H9 (cell line): Measurements from ENCODE around the gene SCARF1. TPM values are rescaled to one million over a fixed set of nuclear protein-coding genes. Genes with fewer than 3 reads are reported as not detected.

Experiments used
- DNase-seq: peaks from one replicate; pipeline ENCODE4 v3.0.0-alpha.2; 2017
- H2AFZ ChIP-seq: one replicate; pipeline ENCODE4 v1.6.1; 2013; ENCODE audit warnings: mild to moderate bottlenecking, low read length, control low read depth, moderate library complexity
- H2AK5ac ChIP-seq: 2 replicates; pipeline ENCODE4 v1.6.1; 2013; ENCODE audit warnings: low read length, control low read depth, mixed read lengths; ENCODE audit not compliant: insufficient read length
- H2BK120ac ChIP-seq: one replicate; pipeline ENCODE4 v1.6.1; 2013; ENCODE audit warnings: low read depth, mild to moderate bottlenecking, low read length, control low read depth, inconsistent platforms; ENCODE audit not compliant: poor library complexity, severe bottlenecking
- H2BK12ac ChIP-seq: 2 replicates; pipeline ENCODE4 v1.6.1; 2013; ENCODE audit warnings: low read length, control low read depth, mixed read lengths, low read depth; ENCODE audit not compliant: insufficient read length
- H2BK15ac ChIP-seq: 2 replicates; pipeline ENCODE4 v1.6.1; 2013; ENCODE audit warnings: low read depth, low read length, control low read depth
- H2BK20ac ChIP-seq: one replicate; pipeline ENCODE4 v1.6.1; 2013; ENCODE audit warnings: low read depth, mild to moderate bottlenecking, low read length, control low read depth, inconsistent platforms; ENCODE audit not compliant: poor library complexity, severe bottlenecking
- H2BK5ac ChIP-seq: 2 replicates; pipeline ENCODE4 v1.6.1; 2013; ENCODE audit warnings: low read length, control low read depth, mixed read lengths; ENCODE audit not compliant: insufficient read length
- H3K14ac ChIP-seq: 2 replicates; pipeline ENCODE4 v1.6.1; 2013; ENCODE audit warnings: low read length, control low read depth; ENCODE audit not compliant: insufficient read depth
- H3K18ac ChIP-seq: 2 replicates; pipeline ENCODE4 v1.6.1; 2013; ENCODE audit warnings: low read depth, mild to moderate bottlenecking, mixed read lengths, low read length, control low read depth; ENCODE audit not compliant: insufficient read length
- H3K23ac ChIP-seq: 2 replicates; pipeline ENCODE4 v1.6.1; 2013; ENCODE audit warnings: low read length, control low read depth, mixed read lengths, low read depth; ENCODE audit not compliant: insufficient read length
- H3K23me2 ChIP-seq: 2 replicates; pipeline ENCODE4 v1.6.1; 2013; ENCODE audit warnings: low read depth, mild to moderate bottlenecking, mixed read lengths, low read length, control low read depth; ENCODE audit not compliant: insufficient read length, poor library complexity, severe bottlenecking
- H3K27ac ChIP-seq: 2 replicates; pipeline ENCODE4 v1.5.1; 2013; ENCODE audit warnings: low read length, control low read depth, mixed read lengths, low read depth; ENCODE audit not compliant: insufficient read length
- H3K27me3 ChIP-seq: 2 replicates; pipeline ENCODE4 v1.6.1; 2013; ENCODE audit warnings: low read length, control low read depth, inconsistent platforms; ENCODE audit not compliant: insufficient read depth
- H3K4ac ChIP-seq: 2 replicates; pipeline ENCODE4 v1.6.1; 2013; ENCODE audit warnings: low read depth, mild to moderate bottlenecking, control low read depth, inconsistent platforms, low read length, moderate library complexity
- H3K4me1 ChIP-seq: 2 replicates; pipeline ENCODE4 v1.6.1; 2013; ENCODE audit warnings: low read length, control low read depth, inconsistent platforms; ENCODE audit not compliant: insufficient read depth
- H3K4me2 ChIP-seq: 2 replicates; pipeline ENCODE4 v1.6.1; 2013; ENCODE audit warnings: low read length, control low read depth, mixed read lengths; ENCODE audit not compliant: insufficient read length, insufficient read depth
- H3K56ac ChIP-seq: 2 replicates; pipeline ENCODE4 v1.6.1; 2013; ENCODE audit warnings: low read depth, mild to moderate bottlenecking, mixed read lengths, low read length, control low read depth; ENCODE audit not compliant: insufficient read length
- H3K79me1 ChIP-seq: 2 replicates; pipeline ENCODE4 v1.6.1; 2013; ENCODE audit warnings: low read depth, mild to moderate bottlenecking, moderate library complexity, low read length, control low read depth, inconsistent platforms; ENCODE audit not compliant: insufficient read depth, poor library complexity, severe bottlenecking
- H3K79me2 ChIP-seq: 2 replicates; pipeline ENCODE4 v1.6.1; 2013; ENCODE audit warnings: low read length, control low read depth, inconsistent platforms; ENCODE audit not compliant: insufficient read depth
- H3K9ac ChIP-seq: 2 replicates; pipeline ENCODE4 v1.6.1; 2013; ENCODE audit warnings: low read length, control low read depth, mixed read lengths; ENCODE audit not compliant: insufficient read length; ENCODE audit errors: extremely low read depth
- H3K9me3 ChIP-seq: one replicate; pipeline ENCODE4 v1.6.1; 2013; ENCODE audit warnings: low read depth, low read length, inconsistent platforms; ENCODE audit not compliant: control insufficient read depth
- H3T11ph ChIP-seq: one replicate; pipeline ENCODE4 v1.6.1; 2013; ENCODE audit warnings: mild to moderate bottlenecking, low read length, control low read depth, inconsistent platforms
- H4K20me1 ChIP-seq: one replicate; pipeline ENCODE4 v1.6.1; 2013; ENCODE audit not compliant: control insufficient read depth, insufficient read length, insufficient read depth
- H4K5ac ChIP-seq: 2 replicates; pipeline ENCODE4 v1.6.1; 2013; ENCODE audit warnings: low read depth, mild to moderate bottlenecking, mixed read lengths, low read length, control low read depth; ENCODE audit not compliant: insufficient read length
- H4K8ac ChIP-seq: replicated peaks from 2 replicates; pipeline ENCODE4 v1.6.1; 2013; ENCODE audit warnings: low read length, control low read depth, mixed read lengths, low read depth; ENCODE audit not compliant: insufficient read length
- H4K91ac ChIP-seq: 2 replicates; pipeline ENCODE4 v1.6.1; 2013; ENCODE audit warnings: low read depth, mild to moderate bottlenecking, moderate library complexity, mixed read lengths, low read length, control low read depth; ENCODE audit not compliant: insufficient read length
- H3K27ac Mint-ChIP-seq, 3 experiments: 2 replicates in 2 of 3; 3 replicates in 1 of 3; pipeline ENCODE4 v1.8.0; 2020 to 2021; ENCODE audit warnings: mixed read lengths in 3 of 3, mild to moderate bottlenecking in 1 of 3, moderate library complexity in 1 of 3
- H3K27me3 Mint-ChIP-seq: 2 replicates; pipeline ENCODE4 v1.8.0; 2021; ENCODE audit warnings: low read depth, mild to moderate bottlenecking, moderate library complexity, mixed read lengths
- H3K36me3 Mint-ChIP-seq, 3 experiments: 2 replicates in 2 of 3; 3 replicates in 1 of 3; pipeline ENCODE4 v1.8.0; 2020 to 2021; ENCODE audit warnings: low read depth in 3 of 3, mixed read lengths in 3 of 3; ENCODE audit not compliant: insufficient read depth in 1 of 3
- H3K4me1 Mint-ChIP-seq, 2 experiments: 2 replicates each; pipeline ENCODE4 v1.8.0; 2020; ENCODE audit warnings: mixed read lengths in 2 of 2
- H3K4me3 Mint-ChIP-seq, 2 experiments: 2 replicates in 1 of 2; 3 replicates in 1 of 2; pipeline ENCODE4 v1.8.0; 2020 to 2021; ENCODE audit warnings: mild to moderate bottlenecking in 2 of 2, mixed read lengths in 2 of 2, moderate library complexity in 1 of 2
- H3K9me3 Mint-ChIP-seq, 2 experiments: 2 replicates in 1 of 2; 3 replicates in 1 of 2; pipeline ENCODE4 v1.8.0; 2020; ENCODE audit warnings: mild to moderate bottlenecking in 2 of 2, mixed read lengths in 2 of 2, moderate library complexity in 1 of 2
- CTCF ChIP-seq: fragments of 200-600 bp; sonication (generic); conservative IDR thresholded peaks from 3 replicates; pipeline ENCODE4 v1.8.0; 2021; ENCODE audit warnings: antibody characterized with exemption, mild to moderate bottlenecking
- WGBS: extraction: QIAGEN DNeasy Blood & Tissue Kit; methylation state at CpG from one replicate; pipeline ENCODE4 v1.1.7; 2013; ENCODE audit warnings: missing lambda C conversion rate, low lambda C conversion rate, mixed read lengths; ENCODE audit not compliant: insufficient read length; ENCODE audit errors: extremely low coverage; 5-methylcytosine and 5-hydroxymethylcytosine counted together
- total RNA-seq: library from RNA; stranded (reverse); gene quantifications from 2 replicates; pipeline ENCODE4 v1.2.1, GENCODE V29; 2021

Gene SCARF1
- total RNA-seq, 1 experiment from 2014 or later: 2.4 TPM

GRCh38 chr17:1624650-1625049, 20.9 kb downstream of the SCARF1 start:
- H3K4me1 Mint-ChIP-seq: peaks cover 26 to 28% of the 10 kb centered on the region in 2 experiments
- no peak overlapping the region; a peak in 2 of 7 replicates for H3K27ac Mint-ChIP-seq
- H3K36me3 Mint-ChIP-seq: peaks cover 0 to 5% (median 3%) of the 10 kb centered on the region in 3 experiments; a peak in 5 of 7 replicates
- H3K27me3 ChIP-seq: no peaks in the 10 kb centered on the region
- no peak overlapping the region for H4K5ac ChIP-seq
- peaks cover 14% of the 10 kb centered on the region for H3K23me2 ChIP-seq
- H3K14ac ChIP-seq: no peak overlapping the region; the same call in 1 of the 2 replicates
- no peak overlapping the region for H2AK5ac ChIP-seq
- H2BK15ac ChIP-seq: no peak overlapping the region
- no peaks in the 10 kb centered on the region for H3K9me3 Mint-ChIP-seq
- no peak overlapping the region for H3K9ac ChIP-seq
- no peak overlapping the region for H2BK5ac ChIP-seq
- no peak overlapping the region for H3K4me2 ChIP-seq
- H2BK20ac ChIP-seq: no peak overlapping the region
- no peak for TF ChIP-seq CTCF
- no peak overlapping the region for H3K4ac ChIP-seq
- H2BK12ac ChIP-seq: no peak overlapping the region
- no peak overlapping the region for H3K23ac ChIP-seq
- H3K56ac ChIP-seq: no peak overlapping the region
- WGBS: no CpG with 5 or more reads among the region's 12 CpGs
- H4K20me1 ChIP-seq: no peaks in the 10 kb centered on the region
- no peak overlapping the region for H4K91ac ChIP-seq
- H3K18ac ChIP-seq: no peak overlapping the region
- H2AFZ ChIP-seq: no peak overlapping the region
- no peak overlapping the region for H4K8ac ChIP-seq
- no peak overlapping the region for H2BK120ac ChIP-seq
- no peaks in the 10 kb centered on the region for H3K79me1 ChIP-seq
- no peaks in the 10 kb centered on the region; the same call in 1 of the 2 replicates for H3K4me1 ChIP-seq
- H3K9me3 ChIP-seq: no peaks in the 10 kb centered on the region
- H3K4me3 Mint-ChIP-seq: no peak overlapping the region
- H3K27ac ChIP-seq: no peak overlapping the region
- H3T11ph ChIP-seq: no peak overlapping the region
- no peak for DNase-seq
- H3K27me3 Mint-ChIP-seq: no peaks in the 10 kb centered on the region; the same call in 1 of the 2 replicates
- no peaks in the 10 kb centered on the region; the same call in 1 of the 2 replicates for H3K79me2 ChIP-seq
